ENCODE results near the gene TPI1.

TPI1 gene

GRCh38 chr12:6867413-6868210 lies at the start of gene TPI1:
Gene TPI1 (plus strand): TSS chr12:6867531. CDS start chr12:6867567, 36 bp downstream.
- peak; percentile 85 for DNase-seq (ENCODE audit: low spot score)

- no peak for DNase-seq (ENCODE audit: low spot score)
Measured at GRCh38 chr12:6817662-6818157, 49.6 kb upstream of the TPI1 start.

- DNase-seq (ENCODE audit: low spot score), result no peak
Measured at GRCh38 chr12:6818222-6818621, 49.1 kb upstream of the TPI1 start.

- DNase-seq (ENCODE audit: low spot score), result no peak
Measured at GRCh38 chr12:6818645-6819044, 48.7 kb upstream of the TPI1 start.

GRCh38 chr12:6819106-6820030 lies 48.0 kb upstream of the TPI1 start:
- no peak for DNase-seq (ENCODE audit: low spot score)

GRCh38 chr12:6820166-6820565 lies 47.2 kb upstream of the TPI1 start:
- DNase-seq (ENCODE audit: low spot score), result no peak

GRCh38 chr12:6821591-6822425 lies 45.5 kb upstream of the TPI1 start, which contains the start of gene GPR162:
Gene GPR162 (plus strand): TSS chr12:6821821. CDS start chr12:6823899, 2,078 bp downstream.
- DNase-seq (ENCODE audit: low spot score), result no peak

- DNase-seq (ENCODE audit: low spot score), result no peak
Measured at GRCh38 chr12:6822426-6823135, 44.8 kb upstream of the TPI1 start.

- no peak for DNase-seq (ENCODE audit: low spot score)
Measured at GRCh38 chr12:6823182-6824084, 43.9 kb upstream of the TPI1 start.

- no peak for DNase-seq (ENCODE audit: low spot score)
Measured at GRCh38 chr12:6824085-6824775, 43.1 kb upstream of the TPI1 start.

- DNase-seq (ENCODE audit: low spot score), result no peak
Measured at GRCh38 chr12:6824901-6825381, 42.4 kb upstream of the TPI1 start.

- DNase-seq (ENCODE audit: low spot score), result no peak
Measured at GRCh38 chr12:6825398-6826124, 41.8 kb upstream of the TPI1 start.

GRCh38 chr12:6826125-6826733 lies 41.1 kb upstream of the TPI1 start:
- DNase-seq (ENCODE audit: low spot score), result no peak

- DNase-seq (ENCODE audit: low spot score), result no peak
Measured at GRCh38 chr12:6826734-6827436, 40.4 kb upstream of the TPI1 start.

- DNase-seq (ENCODE audit: low spot score), result peak; percentile 83
Measured at GRCh38 chr12:6827437-6827911, 39.9 kb upstream of the TPI1 start.

- DNase-seq (ENCODE audit: low spot score), result peak; percentile 68
Measured at GRCh38 chr12:6827982-6828780, 39.1 kb upstream of the TPI1 start, which contains the start of gene P3H3. Gene P3H3 (plus strand): TSS chr12:6828407. CDS start chr12:6828441, 34 bp downstream.
